Right lobe of liver (tissue), 6 donors: Measurements from ENCODE around the gene GATA1. TPM values are rescaled to one million over a fixed set of nuclear protein-coding genes. Genes with fewer than 3 reads are reported as not detected.

Experiments used
- ATAC-seq, 4 donors: fragments of 200-7000 bp; cut with Tn5 transposase; one replicate each; pipeline ENCODE4 v1.9.1; 2020; ENCODE audit warnings: mild to moderate bottlenecking in 4 of 4, moderate library complexity in 4 of 4
- DNase-seq, 3 donors: peaks; one replicate each; pipeline ENCODE4 v3.0.0-alpha.2; 2020
- H3K27ac ChIP-seq, 3 donors: fragments of 200-600 bp; one replicate each; pipeline ENCODE4 v1.8.0; 2022
- H3K27me3 ChIP-seq, 2 donors: fragments of 200-600 bp; one replicate each; pipeline ENCODE4 v1.8.0; 2022
- H3K36me3 ChIP-seq, 4 donors: fragments of 200-600 bp; sonication (generic) in 1 of 4; one replicate each; pipeline versions ENCODE4 v1.5.1 to v1.8.0; 2017 to 2022; ENCODE audit warnings: control low read depth in 1 of 4
- H3K4me1 ChIP-seq, 4 donors: fragments of 200-600 bp; sonication (generic) in 1 of 4; one replicate each; pipeline versions ENCODE4 v1.5.1 to v1.8.0; 2017 to 2022; ENCODE audit warnings: control low read depth in 1 of 4
- H3K4me3 ChIP-seq, 3 donors: fragments of 200-600 bp; one replicate each; pipeline ENCODE4 v1.8.0; 2022
- H3K9me3 ChIP-seq, 4 donors: fragments of 200-600 bp; sonication (generic) in 1 of 4; one replicate each; pipeline versions ENCODE4 v1.5.1 to v1.8.0; 2017 to 2022; ENCODE audit warnings: control low read depth in 1 of 4
- POLR2A ChIP-seq: fragments of 450-650 bp; IDR thresholded peaks from one replicate; pipeline ENCODE4 v1.6.1; 2017; ENCODE audit warnings: antibody characterized with exemption, mild to moderate bottlenecking
- WGBS: methylation state at CpG from one replicate; pipeline ENCODE4 v1.1.6; 2018; ENCODE audit warnings: low coverage, low lambda C conversion rate; ENCODE audit not compliant: insufficient coverage; ENCODE audit errors: missing lambda C conversion rate; 5-methylcytosine and 5-hydroxymethylcytosine counted together
- intact Hi-C, 2 donors: fragments of 100-400 bp; cut with DNase I; formaldehyde crosslinking; loops; one replicate each; pipeline versions ENCODE4 v1.11.2 to v1.14.1; 2022
- total RNA-seq, 6 experiments: library from RNA; depleted of rRNA in 2 of 6; stranded (reverse); fragments of >200 nt in 2 of 6; fragmentation: NEBNext Ultra II Directional in 3 of 6; extraction: Animal tissue kit (Norgen Biotek cat#: 25700) in 3 of 6; gene quantifications; one replicate each; pipeline versions ENCODE4 v1.1.0 to v1.2.4, GENCODE V29; 2016 to 2023
- TF ChIP-seq, protein P1 (sequence below), 4 donors: fragments of 200-600 bp in 3 of 4; fragments of 450-650 bp in 1 of 4; IDR thresholded peaks; one replicate each; pipeline versions ENCODE4 v1.5.1 to v1.8.0; 2016 to 2022; ENCODE audit warnings: antibody characterized with exemption in 4 of 4, mild to moderate bottlenecking in 2 of 4
- donor health status: DM: no; HTN: yes; CAD: no.
- donor health status: DM: no; HTN: no; CAD: no.
- donor health status: DM: no; HTN: no; CAD: no.
- donor health status: DM: no; HTN: yes; CAD: no.
- donor health status: DM: no; HTN: yes; CAD: no.

GATA1 gene
- total RNA-seq, 6 experiments from 2014 or later, result 0.37 to 1.2 TPM; not detected in 4

GRCh38 chrX:48790477-48790876, 4.1 kb downstream of the GATA1 start:
- ATAC-seq, result no peak

DNA sequence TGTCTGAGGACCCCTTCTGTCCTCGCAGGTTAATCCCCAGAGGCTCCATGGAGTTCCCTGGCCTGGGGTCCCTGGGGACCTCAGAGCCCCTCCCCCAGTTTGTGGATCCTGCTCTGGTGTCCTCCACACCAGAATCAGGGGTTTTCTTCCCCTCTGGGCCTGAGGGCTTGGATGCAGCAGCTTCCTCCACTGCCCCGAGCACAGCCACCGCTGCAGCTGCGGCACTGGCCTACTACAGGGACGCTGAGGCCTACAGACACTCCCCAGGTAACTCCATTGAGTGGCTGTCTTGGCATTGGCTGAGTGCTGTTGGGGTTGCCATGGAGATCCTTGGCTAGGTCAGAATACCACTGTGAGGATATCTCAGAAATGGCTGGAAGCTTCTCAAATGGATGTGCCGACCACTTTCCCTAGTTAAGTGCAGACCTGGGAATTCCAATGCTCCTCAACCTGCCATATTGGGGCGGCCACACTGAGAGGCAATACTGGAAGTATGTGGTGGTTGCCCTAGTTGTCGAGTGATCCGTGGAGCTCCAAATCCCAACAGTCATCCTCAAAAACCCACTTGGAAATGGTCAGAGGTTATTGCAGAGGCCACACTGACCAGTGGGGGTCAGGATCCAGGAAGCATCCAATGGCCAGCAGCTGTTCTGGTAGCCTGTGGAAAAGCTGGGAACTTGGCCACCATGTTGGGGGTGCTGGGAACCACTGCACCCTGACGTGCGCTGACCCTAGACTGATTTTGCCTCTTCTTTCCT, 4.9 kb downstream of the GATA1 start:
- Histone ChIP-seq H3K4me3 (no peak overlapping the region), H3K27me3 (no peaks in the 10 kb centered on the region), H3K9me3 (no peaks in the 10 kb centered on the region), H3K4me1 (no peaks in the 10 kb centered on the region), H3K27ac (no peak overlapping the region), H3K36me3 (no peaks in the 10 kb centered on the region)
- WGBS, result 55% methylated on average over 4 of the region's 11 CpGs
- ATAC-seq, result no peak
- no peak for DNase-seq
- TF ChIP-seq, protein P1, sequence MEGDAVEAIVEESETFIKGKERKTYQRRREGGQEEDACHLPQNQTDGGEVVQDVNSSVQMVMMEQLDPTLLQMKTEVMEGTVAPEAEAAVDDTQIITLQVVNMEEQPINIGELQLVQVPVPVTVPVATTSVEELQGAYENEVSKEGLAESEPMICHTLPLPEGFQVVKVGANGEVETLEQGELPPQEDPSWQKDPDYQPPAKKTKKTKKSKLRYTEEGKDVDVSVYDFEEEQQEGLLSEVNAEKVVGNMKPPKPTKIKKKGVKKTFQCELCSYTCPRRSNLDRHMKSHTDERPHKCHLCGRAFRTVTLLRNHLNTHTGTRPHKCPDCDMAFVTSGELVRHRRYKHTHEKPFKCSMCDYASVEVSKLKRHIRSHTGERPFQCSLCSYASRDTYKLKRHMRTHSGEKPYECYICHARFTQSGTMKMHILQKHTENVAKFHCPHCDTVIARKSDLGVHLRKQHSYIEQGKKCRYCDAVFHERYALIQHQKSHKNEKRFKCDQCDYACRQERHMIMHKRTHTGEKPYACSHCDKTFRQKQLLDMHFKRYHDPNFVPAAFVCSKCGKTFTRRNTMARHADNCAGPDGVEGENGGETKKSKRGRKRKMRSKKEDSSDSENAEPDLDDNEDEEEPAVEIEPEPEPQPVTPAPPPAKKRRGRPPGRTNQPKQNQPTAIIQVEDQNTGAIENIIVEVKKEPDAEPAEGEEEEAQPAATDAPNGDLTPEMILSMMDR (IDR thresholded peaks at IDR 0.05), result no peak
- TF ChIP-seq POLR2A, result no peak
- intact Hi-C loops, result no loop called here

More at GRCh38 chrX:48790477-48790876, 4.1 kb downstream of the GATA1 start:
- Histone ChIP-seq H3K9me3 (no peaks in the 10 kb centered on the region), H3K4me1 (no peaks in the 10 kb centered on the region), H3K36me3 (no peaks in the 10 kb centered on the region), H3K27me3 (no peaks in the 10 kb centered on the region), H3K4me3 (no peak overlapping the region), H3K27ac (no peak overlapping the region)
- 55% methylated on average over 4 of the region's 5 CpGs for WGBS
- intact Hi-C loops, result no loop called here
- no peak for TF ChIP-seq POLR2A
- TF ChIP-seq, protein P1 (IDR thresholded peaks at IDR 0.05), result no peak
- no peak for DNase-seq

GRCh38 chrX:48792219-48792618, 5.8 kb downstream of the GATA1 start:
- H3K27ac ChIP-seq, result no peak overlapping the region
- WGBS, result 50% methylated on average over 1 of the region's 7 CpGs
- TF ChIP-seq, protein P1 (IDR thresholded peaks at IDR 0.05), result no peak
- no peak for TF ChIP-seq POLR2A
- DNase-seq (no peak), ATAC-seq (no peak)
- H3K4me1 ChIP-seq, result no peaks in the 10 kb centered on the region
- H3K4me3 ChIP-seq, result no peak overlapping the region
- H3K36me3 ChIP-seq, result no peaks in the 10 kb centered on the region
- no peaks in the 10 kb centered on the region for H3K9me3 ChIP-seq
- intact Hi-C loops, result no loop called here
- no peaks in the 10 kb centered on the region for H3K27me3 ChIP-seq

DNA sequence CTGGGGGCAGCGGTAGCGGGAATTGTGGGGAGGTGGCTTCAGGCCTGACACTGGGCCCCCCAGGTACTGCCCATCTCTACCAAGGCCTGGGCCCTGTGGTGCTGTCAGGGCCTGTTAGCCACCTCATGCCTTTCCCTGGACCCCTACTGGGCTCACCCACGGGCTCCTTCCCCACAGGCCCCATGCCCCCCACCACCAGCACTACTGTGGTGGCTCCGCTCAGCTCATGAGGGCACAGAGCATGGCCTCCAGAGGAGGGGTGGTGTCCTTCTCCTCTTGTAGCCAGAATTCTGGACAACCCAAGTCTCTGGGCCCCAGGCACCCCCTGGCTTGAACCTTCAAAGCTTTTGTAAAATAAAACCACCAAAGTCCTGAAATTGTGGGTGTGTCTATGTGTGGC, 7.5 kb downstream of the GATA1 start:
- no peak overlapping the region for H3K4me3 ChIP-seq
- H3K4me1 ChIP-seq, result no peaks in the 10 kb centered on the region
- WGBS, result 100% methylated on average over 1 of the region's 4 CpGs
- TF ChIP-seq, protein P1 (IDR thresholded peaks at IDR 0.05), result no peak
- no peak for TF ChIP-seq POLR2A
- intact Hi-C loops, result no loop called here
- H3K27me3 ChIP-seq, result no peaks in the 10 kb centered on the region
- H3K9me3 ChIP-seq, result no peaks in the 10 kb centered on the region
- no peak overlapping the region for H3K27ac ChIP-seq
- H3K36me3 ChIP-seq, result no peaks in the 10 kb centered on the region
- ATAC-seq (no peak), DNase-seq (no peak)
